Right lobe of liver (tissue), 6 donors: ENCODE data around the gene RNF145. TPM values are rescaled to one million over a fixed set of nuclear protein-coding genes. Genes with fewer than 3 reads are reported as not detected.

ENCODE experiments used
- ATAC-seq, 4 donors: fragments of 200-7000 bp; cut with Tn5 transposase; one replicate each; pipeline ENCODE4 v1.9.1; 2020; ENCODE audit warnings: mild to moderate bottlenecking in 4 of 4, moderate library complexity in 4 of 4
- DNase-seq, 3 donors: peaks; one replicate each; pipeline ENCODE4 v3.0.0-alpha.2; 2020
- H3K27ac ChIP-seq, 3 donors: fragments of 200-600 bp; one replicate each; pipeline ENCODE4 v1.8.0; 2022
- H3K27me3 ChIP-seq, 2 donors: fragments of 200-600 bp; one replicate each; pipeline ENCODE4 v1.8.0; 2022
- H3K36me3 ChIP-seq, 4 donors: fragments of 200-600 bp; sonication (generic) in 1 of 4; one replicate each; pipeline versions ENCODE4 v1.5.1 to v1.8.0; 2017 to 2022; ENCODE audit warnings: control low read depth in 1 of 4
- H3K4me1 ChIP-seq, 4 donors: fragments of 200-600 bp; sonication (generic) in 1 of 4; one replicate each; pipeline versions ENCODE4 v1.5.1 to v1.8.0; 2017 to 2022; ENCODE audit warnings: control low read depth in 1 of 4
- H3K4me3 ChIP-seq, 3 donors: fragments of 200-600 bp; one replicate each; pipeline ENCODE4 v1.8.0; 2022
- H3K9me3 ChIP-seq, 4 donors: fragments of 200-600 bp; sonication (generic) in 1 of 4; one replicate each; pipeline versions ENCODE4 v1.5.1 to v1.8.0; 2017 to 2022; ENCODE audit warnings: control low read depth in 1 of 4
- POLR2A ChIP-seq: fragments of 450-650 bp; IDR thresholded peaks from one replicate; pipeline ENCODE4 v1.6.1; 2017; ENCODE audit warnings: antibody characterized with exemption, mild to moderate bottlenecking
- WGBS: methylation state at CpG from one replicate; pipeline ENCODE4 v1.1.6; 2018; ENCODE audit warnings: low coverage, low lambda C conversion rate; ENCODE audit not compliant: insufficient coverage; ENCODE audit errors: missing lambda C conversion rate; 5-methylcytosine and 5-hydroxymethylcytosine counted together
- intact Hi-C, 2 donors: fragments of 100-400 bp; cut with DNase I; formaldehyde crosslinking; loops; one replicate each; pipeline versions ENCODE4 v1.11.2 to v1.14.1; 2022
- total RNA-seq, 6 experiments: library from RNA; depleted of rRNA in 2 of 6; stranded (reverse); fragments of >200 nt in 2 of 6; fragmentation: NEBNext Ultra II Directional in 3 of 6; extraction: Animal tissue kit (Norgen Biotek cat#: 25700) in 3 of 6; gene quantifications; one replicate each; pipeline versions ENCODE4 v1.1.0 to v1.2.4, GENCODE V29; 2016 to 2023
- TF ChIP-seq, protein P1 (sequence below), 4 donors: fragments of 200-600 bp in 3 of 4; fragments of 450-650 bp in 1 of 4; IDR thresholded peaks; one replicate each; pipeline versions ENCODE4 v1.5.1 to v1.8.0; 2016 to 2022; ENCODE audit warnings: antibody characterized with exemption in 4 of 4, mild to moderate bottlenecking in 2 of 4
- donor health status: DM: no; HTN: yes; CAD: no.
- donor health status: DM: no; HTN: no; CAD: no.
- donor health status: DM: no; HTN: no; CAD: no.
- donor health status: DM: no; HTN: yes; CAD: no.
- donor health status: DM: no; HTN: yes; CAD: no.

The RNF145 gene
- total RNA-seq, 6 experiments from 2014 or later, result 7.2 to 20.9 (median 10.6) TPM

DNA sequence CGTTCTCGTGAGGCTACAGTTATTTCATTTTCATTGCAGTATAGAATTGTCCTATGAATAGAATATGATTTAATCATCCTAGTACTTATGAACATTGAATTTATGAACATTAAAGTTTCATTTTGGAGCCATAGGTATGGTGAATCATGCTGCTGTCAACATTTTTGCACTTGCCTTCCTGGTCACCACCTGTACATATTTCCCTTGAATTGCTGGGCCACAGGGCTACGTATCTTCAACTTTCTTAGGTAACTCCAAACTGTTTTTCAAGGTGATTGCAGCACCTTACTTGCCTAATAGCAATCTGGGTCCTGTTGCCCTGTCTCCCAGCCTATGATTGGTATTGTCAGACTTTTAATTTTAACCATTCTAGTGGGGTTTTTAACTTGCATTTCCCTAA, 6.5 kb upstream of the RNF145 start:
- 91% methylated on average over 3 of the region's 3 CpGs for WGBS

DNA sequence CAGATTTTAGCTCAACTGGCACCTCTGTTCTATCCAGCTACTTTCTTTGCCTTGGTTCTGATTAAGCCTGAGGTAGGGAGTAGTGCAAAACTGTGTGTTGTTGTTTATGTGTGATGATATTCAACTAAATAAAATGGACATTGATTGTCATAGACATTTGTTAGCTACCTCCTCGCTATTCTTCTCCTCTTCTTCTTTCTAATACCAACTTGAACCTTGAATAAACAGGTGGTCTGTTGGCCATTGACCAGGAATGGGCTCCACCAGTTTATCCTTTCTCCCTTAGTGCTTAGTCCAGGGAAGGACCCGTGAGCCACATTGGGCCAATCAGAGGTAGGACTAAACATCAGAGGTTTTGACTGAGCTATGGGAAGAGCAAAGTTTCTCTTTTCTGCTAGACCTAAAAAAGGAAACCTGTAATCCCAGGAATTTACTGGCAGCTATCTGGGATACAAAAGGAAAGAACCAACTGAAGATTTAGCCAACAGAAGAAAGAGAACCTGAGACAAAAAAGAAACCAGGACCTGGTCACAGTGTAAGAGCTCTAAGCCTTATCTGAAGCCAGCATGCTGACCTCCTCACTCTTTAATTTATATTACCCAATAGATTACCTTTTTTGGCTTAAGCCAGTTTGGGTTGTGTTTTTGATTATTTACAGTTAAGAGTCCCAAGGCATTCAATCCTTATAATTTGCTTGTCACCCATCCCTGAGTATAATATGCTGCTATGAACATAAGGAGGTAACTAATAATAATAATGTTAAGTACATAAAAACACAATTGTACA, 5.3 kb upstream of the RNF145 start:
- TF ChIP-seq POLR2A, result no peak
- TF ChIP-seq, protein P1, sequence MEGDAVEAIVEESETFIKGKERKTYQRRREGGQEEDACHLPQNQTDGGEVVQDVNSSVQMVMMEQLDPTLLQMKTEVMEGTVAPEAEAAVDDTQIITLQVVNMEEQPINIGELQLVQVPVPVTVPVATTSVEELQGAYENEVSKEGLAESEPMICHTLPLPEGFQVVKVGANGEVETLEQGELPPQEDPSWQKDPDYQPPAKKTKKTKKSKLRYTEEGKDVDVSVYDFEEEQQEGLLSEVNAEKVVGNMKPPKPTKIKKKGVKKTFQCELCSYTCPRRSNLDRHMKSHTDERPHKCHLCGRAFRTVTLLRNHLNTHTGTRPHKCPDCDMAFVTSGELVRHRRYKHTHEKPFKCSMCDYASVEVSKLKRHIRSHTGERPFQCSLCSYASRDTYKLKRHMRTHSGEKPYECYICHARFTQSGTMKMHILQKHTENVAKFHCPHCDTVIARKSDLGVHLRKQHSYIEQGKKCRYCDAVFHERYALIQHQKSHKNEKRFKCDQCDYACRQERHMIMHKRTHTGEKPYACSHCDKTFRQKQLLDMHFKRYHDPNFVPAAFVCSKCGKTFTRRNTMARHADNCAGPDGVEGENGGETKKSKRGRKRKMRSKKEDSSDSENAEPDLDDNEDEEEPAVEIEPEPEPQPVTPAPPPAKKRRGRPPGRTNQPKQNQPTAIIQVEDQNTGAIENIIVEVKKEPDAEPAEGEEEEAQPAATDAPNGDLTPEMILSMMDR (IDR thresholded peaks at IDR 0.05), result no peak
- DNase-seq (no peak), ATAC-seq (no peak)
- H3K27ac ChIP-seq, result no peak overlapping the region
- H3K27me3 ChIP-seq, result no peaks in the 10 kb centered on the region
- 61% methylated on average over 2 of the region's 2 CpGs for WGBS
- H3K9me3 ChIP-seq, result no peaks in the 10 kb centered on the region
- intact Hi-C loops, result no loop called here
- peaks cover 0 to 6% (median 0%) of the 10 kb centered on the region in 4 donors for H3K4me1 ChIP-seq
- H3K36me3 ChIP-seq, result no peaks in the 10 kb centered on the region
- H3K4me3 ChIP-seq, result no peak overlapping the region

More for the DNA sequence above, 6.5 kb upstream of the RNF145 start:
- Histone ChIP-seq H3K9me3 (no peaks in the 10 kb centered on the region), H3K4me3 (no peak overlapping the region), H3K4me1 (no peaks in the 10 kb centered on the region), H3K27me3 (no peaks in the 10 kb centered on the region), H3K36me3 (no peaks in the 10 kb centered on the region), H3K27ac (no peak overlapping the region)
- DNase-seq (no peak), ATAC-seq (no peak)
- no peak for TF ChIP-seq POLR2A
- TF ChIP-seq, protein P1 (IDR thresholded peaks at IDR 0.05), result no peak
- intact Hi-C loops, result no loop called here

DNA sequence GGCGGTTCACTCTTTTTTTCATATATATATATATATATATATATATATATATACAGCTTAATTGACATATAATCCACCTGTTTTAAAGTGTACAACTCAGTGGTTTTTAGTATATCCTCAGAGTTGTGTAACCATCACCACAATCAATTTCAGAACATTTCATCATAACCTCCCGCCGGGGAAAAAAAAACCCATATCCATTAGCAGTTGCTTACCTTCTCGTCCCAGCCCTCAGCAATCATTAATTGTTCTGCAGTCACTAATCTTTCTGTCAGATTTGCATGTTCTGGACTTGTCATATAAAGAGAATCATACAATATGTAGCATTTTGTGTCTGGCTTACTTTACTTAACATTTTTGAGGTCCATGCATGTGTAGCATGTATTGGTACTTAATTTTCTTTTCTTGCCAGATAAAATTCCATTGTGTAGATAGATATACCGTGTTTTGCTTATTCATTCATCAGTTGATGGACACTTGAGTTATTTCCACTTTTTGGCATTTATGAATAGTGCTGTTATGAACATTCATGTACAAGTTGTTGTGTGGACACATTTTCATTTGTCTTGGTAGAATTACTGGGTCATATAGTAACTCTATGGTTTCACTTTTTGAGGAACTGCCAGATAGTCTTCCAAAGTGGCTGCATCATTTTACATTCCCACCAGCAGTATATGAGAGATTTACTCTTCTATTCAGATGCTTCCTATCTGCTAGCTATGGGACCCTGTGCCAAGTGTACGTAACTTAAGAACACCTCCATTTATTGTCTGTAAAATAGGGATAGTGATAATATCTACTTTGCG, 3.5 kb upstream of the RNF145 start:
- intact Hi-C loops, result no loop called here
- Histone ChIP-seq H3K27ac (no peak overlapping the region), H3K9me3 (no peaks in the 10 kb centered on the region), H3K27me3 (no peaks in the 10 kb centered on the region), H3K36me3 (no peaks in the 10 kb centered on the region), H3K4me3 (no peak overlapping the region), H3K4me1 (peaks cover 0 to 6% (median 0%) of the 10 kb centered on the region in 4 donors)
- ATAC-seq (no peak), DNase-seq (no peak)
- TF ChIP-seq, protein P1 (IDR thresholded peaks at IDR 0.05), result no peak
- no peak for TF ChIP-seq POLR2A
- WGBS, result 46% methylated on average over 7 of the region's 7 CpGs

DNA sequence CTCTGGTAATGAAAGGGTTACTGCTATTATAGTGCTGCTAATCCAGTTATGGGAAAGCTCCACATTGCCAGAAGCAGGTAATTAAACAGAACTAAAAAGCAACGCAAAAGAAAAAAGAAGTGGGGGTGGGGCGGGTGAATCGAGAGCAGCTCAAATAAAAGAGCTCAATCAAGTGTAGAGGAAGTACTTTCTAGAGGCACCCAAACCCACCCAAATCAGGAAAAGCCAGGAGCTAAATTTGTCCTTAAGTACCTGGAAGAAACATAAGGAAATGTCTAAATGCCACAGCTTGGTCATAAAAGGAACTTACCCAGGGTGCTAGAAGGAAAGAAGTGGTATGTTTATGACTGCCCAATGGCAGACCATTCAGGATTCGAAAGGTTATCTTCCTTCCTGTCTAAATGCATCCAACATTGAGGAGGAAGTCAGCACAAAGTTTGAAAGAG, 2.4 kb upstream of the RNF145 start:
- 37% methylated on average over 4 of the region's 4 CpGs for WGBS
- intact Hi-C loops, result no loop called here
- no peak overlapping the region for H3K27ac ChIP-seq

More for the DNA sequence above, 2.4 kb upstream of the RNF145 start:
- H3K4me1 ChIP-seq, result peaks cover 0 to 7% (median 0%) of the 10 kb centered on the region in 4 donors
- ATAC-seq, result no peak
- H3K9me3 ChIP-seq, result no peaks in the 10 kb centered on the region
- DNase-seq, result no peak
- H3K4me3 ChIP-seq, result no peak overlapping the region
- no peak for TF ChIP-seq POLR2A
- TF ChIP-seq, protein P1 (IDR thresholded peaks at IDR 0.05), result no peak
- no peaks in the 10 kb centered on the region for H3K36me3 ChIP-seq
- no peaks in the 10 kb centered on the region for H3K27me3 ChIP-seq
